Measurements from ENCODE around the gene ARHGEF10L.
A peak's percentile ranks its signal among the peaks of the same experiment; 100 is the strongest.

The ARHGEF10L gene

DNA sequence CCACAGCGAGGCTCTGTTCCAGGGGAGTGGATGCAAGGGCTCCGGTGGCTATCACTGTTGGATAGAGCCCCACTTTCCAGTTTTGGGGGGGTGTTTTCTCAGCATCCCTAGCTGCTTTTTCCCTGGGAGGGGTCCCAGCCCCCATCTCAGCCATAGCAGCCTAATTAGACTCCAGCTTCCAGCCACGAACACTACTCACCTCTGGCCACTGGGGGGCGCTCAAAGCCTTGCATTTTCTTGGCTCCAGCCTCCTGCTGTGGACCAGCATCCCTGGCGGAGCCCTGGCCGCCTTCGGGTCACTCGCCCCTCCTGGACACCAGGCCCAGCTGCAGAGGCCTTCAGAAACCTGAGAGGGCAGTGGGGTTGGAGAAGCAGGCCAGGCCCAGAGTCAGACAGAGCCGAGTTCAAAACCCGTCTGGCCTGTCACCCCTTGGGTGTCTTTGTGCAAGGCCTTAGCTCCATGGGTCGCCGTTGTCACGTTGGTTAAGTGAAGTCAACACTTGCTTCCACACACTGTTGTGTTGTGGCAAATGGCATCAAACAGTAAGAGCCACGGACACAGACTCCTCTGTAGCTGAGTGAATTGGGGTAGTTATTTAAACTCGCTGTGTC is 122.2 kb downstream of the ARHGEF10L start:
- DNase-seq (ENCODE audit: low read depth), result peak; percentile 46

DNA sequence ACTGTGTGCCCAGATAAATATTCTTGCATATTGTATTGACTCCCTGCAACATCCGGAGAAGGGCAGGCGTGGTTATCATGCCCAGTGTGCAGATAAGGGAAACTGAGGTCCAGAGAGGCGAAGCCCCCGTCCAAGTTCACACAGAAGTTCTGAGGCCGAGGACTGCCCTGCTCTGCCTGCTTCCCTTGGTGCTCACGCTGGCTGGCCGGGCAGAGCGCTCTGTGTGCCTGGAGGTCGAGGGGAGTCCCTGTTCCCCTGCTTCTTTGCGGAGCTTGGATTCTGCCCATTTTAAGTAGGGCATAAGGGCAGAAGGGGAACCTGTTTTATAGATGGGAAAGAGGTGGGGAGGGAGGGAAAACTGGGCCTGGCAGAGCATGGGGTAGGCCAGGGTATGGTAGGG is 122.8 kb downstream of the ARHGEF10L start:
- no peak for DNase-seq (ENCODE audit: low read depth)

DNA sequence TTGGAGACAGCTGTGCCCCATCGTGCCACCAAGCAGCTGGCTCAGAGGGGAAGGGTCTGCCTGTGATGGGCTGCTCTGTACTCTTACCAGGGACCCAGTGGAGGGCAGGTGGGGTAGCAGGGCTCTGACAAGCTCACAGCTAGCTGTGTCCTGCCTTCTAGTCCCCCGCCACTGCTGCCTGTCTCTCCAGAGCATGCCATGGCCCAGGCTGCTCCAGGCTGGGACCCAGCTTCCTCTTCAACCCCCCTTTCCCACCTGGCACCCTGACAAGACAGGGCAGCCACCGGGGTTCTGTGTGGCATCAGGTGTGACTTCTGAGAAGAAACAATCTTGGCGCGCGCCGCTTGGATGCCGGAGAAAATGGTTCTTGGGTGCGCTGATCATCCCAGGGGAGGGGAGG is 123.3 kb downstream of the ARHGEF10L start:
- no peak for DNase-seq (ENCODE audit: low read depth)

DNA sequence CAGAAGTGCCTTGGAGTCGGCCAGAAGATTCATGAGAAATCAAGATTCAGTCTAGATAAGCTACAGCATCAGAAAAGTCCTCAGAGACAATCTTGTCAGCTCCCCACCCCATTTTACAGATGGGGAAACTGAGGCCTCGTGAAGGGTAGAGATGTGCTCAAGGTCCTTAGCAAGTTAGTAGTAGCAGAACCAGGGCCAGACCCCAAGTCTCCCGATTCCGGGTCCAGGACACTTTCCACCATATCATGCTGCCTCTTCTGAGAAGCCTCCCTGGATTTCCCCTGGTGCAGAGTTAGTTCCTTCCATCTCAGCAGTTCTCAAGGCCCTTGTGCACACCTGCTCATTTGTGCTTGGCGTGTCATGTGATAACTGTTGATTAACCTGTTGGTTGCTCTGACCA is 124.1 kb downstream of the ARHGEF10L start:
- DNase-seq (ENCODE audit: low read depth), result no peak

DNA sequence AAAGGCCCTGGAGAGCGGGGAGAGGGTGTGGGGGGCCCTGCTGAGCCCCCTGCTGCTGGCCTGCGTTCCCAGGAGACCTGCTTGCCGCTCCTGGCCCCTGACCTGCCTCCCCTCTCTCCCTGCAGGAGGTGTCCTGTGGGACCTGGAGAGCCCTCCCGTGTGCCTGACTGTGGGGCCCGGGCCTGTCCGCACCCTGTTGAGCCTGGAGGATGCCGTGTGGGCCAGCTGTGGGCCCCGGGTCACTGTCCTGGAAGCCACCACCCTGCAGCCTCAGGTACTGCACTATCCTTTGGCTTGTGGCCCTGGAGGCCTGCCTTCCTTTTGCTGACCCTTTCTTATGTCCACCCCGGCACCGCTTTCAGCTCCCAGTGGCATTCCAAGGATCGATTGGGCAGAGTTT is 124.8 kb downstream of the ARHGEF10L start:
- no peak for DNase-seq (ENCODE audit: low read depth)

DNA sequence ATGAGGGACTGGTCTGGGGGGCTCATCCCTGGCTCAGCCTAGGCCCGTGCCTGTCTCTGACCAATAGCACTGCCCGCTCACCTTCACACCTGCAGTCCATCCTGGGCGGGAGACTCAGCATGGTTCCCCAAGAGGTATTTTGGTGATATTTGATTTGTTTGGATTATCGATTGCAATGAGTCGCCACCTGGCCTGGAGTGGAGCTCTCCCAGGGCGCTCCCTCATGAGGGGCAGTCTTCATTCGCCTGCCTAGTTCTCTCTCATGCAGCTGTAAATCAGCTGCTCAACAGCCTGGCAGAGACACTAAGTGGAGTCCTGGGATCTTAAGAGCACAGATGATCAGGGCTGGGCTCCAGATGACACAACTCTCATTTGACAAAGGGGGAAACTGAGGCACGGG is 125.6 kb downstream of the ARHGEF10L start:
- DNase-seq (ENCODE audit: low read depth), result no peak

DNA sequence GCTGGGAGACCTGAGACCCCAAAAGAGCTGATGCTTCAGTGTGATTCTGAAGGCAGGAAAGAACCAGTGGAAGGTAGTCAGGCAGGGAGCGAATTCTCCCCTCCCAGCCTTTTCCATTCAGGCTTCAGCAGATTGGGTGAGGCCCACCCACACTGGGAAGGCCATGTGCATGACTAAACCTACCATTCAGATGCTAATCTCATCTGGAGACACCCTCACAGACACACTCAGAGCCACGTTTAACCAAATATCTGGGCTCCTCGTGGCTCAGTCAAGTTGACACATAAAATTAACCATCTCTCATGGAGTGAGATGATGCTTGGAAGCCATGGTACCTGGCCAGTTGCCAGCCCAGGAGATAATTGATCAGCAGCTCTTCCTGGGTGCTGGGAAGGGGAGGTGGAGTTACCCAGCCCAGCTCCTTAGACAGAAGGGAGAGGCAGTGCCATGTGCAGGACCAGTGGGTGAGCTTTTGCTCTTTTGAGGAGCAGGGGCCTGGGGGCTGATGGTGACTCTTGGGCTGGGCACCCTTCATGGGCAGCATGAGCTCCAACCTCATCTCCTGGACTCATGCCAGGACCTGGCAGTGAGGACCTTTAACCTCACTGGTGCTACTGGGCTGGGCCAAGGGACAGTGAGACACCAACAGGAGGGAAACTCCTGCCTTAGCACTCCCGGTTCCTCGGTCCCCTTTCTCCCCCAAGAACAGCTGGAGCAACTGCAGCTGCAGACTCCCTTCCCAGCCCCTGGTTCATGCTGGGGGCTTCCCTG is 126.6 kb downstream of the ARHGEF10L start:
- no peak for DNase-seq (ENCODE audit: low read depth)

DNA sequence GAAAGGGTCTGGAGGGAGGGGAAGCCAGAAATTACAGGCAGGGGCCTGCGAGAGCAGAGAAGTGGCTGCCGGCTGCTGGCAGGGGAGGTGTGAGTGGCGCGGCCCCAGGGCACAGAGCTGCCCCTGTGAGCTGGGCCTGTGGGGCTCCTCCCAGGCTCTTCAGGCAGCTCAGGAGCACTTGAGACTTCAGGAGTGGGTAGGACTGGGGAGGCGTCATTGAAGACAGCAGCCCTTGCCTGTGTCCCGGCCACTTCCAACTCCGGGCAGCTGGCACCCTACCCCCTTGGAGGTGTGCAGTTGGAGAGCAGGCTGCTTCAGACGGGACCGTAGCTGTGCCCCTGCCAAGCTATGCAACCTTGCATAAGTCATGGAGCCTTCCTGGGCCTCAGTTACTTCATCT is 128.1 kb downstream of the ARHGEF10L start:
- DNase-seq (ENCODE audit: low read depth), result no peak

DNA sequence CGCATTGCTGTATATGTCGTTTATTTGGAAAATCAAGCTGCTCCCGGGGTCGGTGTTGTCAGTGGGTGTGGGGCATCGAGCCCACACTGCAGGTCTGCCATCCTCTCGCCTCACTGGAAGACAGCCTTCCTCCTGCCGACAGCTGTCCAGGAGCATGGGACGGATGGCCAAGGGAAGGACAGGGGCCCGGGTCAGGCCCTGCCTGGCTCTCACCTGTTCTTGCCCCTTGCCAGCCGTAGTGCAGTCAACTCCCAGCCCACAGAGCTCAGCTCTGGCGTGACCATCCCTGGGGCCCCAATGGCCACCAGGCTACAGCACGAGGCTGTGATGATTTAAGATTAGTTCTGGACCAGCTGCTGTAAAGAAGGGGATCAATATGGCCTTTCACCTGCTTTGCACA is 128.7 kb downstream of the ARHGEF10L start:
- DNase-seq (ENCODE audit: low read depth), result no peak

DNA sequence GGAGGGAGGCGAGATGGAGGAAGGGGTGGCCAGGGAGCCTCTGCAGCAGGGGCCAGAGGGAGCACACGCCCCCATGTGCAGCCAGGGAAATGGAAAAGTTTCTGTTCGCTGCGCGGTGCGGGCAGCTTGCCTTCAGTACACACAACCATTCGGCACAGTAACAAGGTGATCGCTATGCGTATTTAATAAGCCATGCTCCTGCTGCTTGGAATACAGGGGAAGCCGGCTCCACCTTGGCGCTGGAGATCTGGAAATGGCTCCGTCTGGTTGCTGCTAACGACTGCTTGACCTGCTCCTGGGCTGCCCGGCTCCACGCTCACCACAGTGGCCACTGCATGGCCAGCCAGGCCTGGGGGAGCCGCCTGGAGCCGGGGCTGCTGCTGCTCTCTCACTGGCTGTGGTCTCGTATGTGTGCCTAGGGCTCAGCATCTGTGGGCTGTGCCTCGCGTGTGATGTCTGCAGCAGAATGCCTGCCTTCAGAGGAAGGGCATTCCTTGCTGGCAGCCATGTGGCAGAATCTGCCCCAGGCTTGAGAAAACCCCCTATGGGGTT is 129.2 kb downstream of the ARHGEF10L start:
- no peak for DNase-seq (ENCODE audit: low read depth)

DNA sequence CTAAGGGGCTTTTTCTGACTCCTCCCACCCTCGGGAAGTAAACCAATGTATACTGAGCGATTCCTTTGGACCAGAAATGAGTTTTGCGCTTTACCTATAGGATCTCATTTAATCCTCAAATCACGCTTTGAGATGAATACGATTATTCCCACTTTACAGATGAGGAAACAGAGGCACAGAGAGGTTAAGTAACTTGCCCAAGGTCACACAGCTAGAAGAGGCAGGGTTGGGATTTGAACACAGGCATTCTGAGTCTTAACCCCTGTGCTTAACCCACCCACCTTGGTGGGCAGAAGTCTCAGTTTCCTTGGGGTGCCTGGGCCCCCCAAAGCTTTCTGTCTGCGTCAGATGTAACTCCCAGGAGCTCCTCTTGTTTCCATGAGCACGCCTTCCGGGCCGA is 129.8 kb downstream of the ARHGEF10L start:
- DNase-seq (ENCODE audit: low read depth), result no peak

DNA sequence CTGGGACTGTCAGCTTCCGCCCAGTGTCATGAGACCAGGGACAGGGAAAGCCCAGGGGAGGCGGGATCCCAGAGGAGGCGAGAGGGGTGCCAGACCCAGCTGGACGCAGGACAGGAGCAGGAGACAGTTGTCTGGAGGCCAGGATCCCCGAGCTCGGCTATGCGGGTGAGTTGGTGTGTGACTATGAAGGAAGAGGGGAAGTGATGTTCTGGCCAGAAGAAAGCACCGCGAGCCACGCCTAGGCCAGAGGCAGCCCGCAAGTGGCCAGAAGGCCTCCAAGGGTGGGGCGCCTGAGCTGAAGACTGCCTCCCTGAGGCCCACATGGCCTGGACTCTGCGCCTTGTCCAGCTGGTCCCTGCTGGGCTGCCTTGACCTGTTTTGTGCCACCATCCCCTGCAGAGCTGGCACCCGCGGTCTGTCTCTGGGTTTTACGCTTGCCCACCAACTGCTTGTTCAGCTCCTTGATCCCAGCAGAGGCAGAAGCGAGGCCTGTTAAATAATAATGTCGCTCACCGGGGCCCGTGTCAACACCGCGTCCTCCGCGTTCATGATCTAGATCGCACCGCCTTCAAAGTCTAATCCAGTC is 130.5 kb downstream of the ARHGEF10L start:
- DNase-seq (ENCODE audit: low read depth), result no peak

DNA sequence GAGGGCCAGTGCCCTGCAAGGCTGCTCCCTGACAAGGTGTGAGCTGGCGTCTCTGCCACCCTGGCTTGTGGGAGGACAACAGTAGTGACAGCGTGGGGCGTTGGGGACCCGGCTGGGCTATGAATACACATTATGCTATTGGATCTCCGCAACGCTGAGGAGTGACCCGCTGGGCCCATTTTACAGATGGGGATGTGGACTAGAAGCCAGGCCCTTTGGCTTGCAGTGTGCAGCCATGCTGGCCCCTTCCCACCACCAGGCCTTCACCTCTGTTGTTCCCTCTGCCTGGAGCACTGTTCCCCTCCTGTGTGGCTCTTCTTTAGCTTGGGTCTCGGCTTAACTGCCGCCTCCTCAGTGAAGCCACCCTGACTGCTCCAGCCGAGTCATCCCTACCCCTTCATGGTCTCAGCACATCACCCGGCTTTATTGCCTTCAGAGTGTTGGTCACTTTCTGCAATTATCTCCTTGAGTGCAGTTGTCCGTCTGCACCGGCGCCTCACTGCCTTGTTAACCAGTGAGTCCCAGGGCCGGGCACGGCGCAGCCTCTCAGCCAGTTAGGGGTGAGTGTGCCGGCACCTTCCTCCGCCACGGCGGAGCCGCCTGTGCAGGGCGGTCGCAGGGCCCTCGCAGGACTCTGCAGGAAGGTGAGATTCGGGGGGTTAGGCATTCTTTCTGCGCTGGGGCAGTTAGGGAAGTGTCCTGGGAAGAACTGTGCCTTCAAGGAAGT is 131.3 kb downstream of the ARHGEF10L start:
- DNase-seq (ENCODE audit: low read depth), result no peak

DNA sequence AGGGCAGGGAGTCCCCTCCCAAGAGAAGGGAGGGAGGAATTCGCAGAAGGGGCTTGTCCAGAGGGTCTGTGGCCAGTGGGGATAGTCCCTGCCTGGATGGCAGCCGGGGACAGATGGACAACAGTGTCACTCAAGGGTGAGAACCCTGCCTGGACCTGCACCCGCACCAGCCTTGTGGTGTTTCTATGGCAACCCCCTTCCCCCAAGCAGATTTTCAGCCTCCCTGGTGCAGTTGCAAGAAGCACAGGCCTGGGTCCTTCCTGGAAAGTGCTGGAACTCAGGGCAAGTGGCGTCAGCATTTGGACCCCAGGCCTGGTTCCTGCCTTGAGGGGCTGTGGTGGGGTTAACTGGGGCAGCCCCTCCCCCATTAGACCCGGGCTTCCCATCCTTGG is 131.8 kb downstream of the ARHGEF10L start:
- no peak for DNase-seq (ENCODE audit: low read depth)

DNA sequence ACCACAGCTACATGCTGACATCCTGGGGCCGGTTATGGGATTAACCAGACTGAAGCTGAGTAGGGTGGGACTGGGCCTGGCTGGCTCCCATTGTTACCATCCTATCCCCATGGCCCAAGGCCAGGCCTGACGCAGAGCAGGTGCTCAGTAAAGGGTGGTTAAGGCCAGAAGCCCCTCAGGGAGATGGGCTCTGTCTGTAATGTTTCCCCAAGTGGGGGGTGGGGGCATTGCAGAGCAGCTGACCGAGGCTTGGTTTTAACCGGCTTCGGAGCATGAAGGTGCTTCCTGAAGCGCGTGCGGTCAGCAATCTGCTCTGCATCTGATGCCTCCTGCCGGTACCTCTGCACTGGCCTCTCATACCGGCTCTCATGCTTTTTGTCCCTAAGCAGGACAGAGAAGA is 132.2 kb downstream of the ARHGEF10L start:
- DNase-seq (ENCODE audit: low read depth), result no peak

DNA sequence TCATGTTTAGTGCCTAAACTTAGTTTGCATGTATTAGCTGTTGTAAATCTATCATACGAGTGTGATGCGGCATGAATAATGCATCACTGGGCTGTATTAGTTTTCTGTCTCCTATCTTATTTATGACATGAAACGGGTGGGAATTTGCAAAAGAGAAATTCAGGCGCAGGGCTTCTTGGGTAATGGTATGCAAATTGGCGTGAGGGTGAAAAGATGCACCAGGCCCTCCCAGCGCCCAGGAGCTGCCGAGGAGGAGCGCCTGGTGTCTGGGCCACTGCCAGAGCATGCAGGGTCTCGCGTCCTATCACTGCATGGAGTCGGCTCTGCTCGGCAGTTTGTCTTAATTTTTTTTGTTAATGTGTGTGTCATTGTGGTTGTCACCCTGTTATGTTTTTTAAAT is 132.7 kb downstream of the ARHGEF10L start:
- no peak for DNase-seq (ENCODE audit: low read depth)

DNA sequence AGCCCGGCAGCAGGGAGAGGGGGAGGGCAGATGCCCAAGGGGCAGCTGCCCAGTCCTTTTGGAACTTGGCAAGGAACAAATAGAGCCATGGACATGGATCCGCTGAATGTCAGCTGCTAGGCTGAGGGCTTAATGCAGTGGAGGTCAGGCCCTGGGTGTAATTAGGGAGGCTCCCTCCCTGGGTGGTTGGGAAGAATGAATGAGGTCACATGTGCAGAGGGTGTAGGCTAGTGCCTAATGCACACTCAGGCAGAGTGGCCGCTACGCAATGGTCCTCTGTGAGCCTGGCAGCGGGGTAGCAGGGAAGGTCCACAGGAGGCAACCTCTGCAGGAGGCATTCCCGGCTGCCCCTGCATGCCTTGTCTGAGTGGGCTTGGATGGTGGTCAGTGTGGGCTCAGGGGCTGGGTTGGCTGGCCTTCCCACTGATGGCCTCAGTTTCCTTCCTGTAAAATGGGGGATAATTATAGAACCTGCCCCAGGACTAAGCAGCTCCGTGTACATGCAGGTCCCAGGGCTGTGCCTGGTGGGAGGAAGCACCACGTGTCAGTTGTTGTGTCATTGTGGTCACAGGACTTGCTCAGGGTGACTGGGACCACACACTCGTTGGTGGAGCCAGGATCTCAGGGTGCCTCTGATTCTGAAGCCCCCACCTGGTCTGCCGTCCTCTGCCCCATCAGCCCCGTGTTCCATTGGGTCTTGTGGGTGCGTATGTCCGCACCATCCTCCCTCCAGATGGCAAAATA is 134.0 kb downstream of the ARHGEF10L start:
- DNase-seq (ENCODE audit: low read depth), result no peak

DNA sequence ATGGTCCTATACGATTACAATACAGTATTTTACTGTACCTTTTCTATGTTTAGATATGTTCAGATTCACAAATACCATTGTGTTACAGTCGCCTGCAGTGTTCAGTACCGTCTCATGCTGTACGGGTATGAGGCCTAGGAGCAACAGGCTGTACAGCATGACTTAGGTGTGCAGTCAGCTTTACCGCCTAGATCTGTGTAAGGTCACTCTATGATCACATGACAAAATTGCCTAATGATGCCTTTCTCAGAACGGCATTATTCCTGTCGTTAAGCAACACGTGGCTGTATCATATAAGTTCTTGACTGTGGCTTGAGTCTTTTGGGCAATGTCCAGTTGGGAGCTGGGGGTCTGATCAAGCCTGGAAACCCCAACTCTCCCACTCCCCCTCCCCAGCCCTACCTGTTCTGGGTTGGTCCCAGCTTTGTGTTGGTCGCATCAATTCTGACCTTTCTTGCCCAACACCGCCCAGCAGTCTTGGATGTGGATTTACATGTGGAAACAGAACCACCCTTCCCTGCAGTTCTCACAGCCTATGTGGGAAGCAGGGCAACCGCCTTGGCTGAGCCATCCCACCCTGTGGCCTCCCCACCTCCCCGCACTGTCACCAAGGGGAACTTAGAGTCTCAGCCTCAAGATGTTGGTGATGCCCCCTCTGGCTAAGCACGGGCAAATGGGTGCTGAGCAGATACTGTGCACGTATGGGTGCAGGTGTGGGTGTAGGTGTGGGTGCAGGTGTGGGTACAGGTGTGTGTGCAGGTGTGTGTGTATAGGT is 135.4 kb downstream of the ARHGEF10L start:
- DNase-seq (ENCODE audit: low read depth), result no peak

DNA sequence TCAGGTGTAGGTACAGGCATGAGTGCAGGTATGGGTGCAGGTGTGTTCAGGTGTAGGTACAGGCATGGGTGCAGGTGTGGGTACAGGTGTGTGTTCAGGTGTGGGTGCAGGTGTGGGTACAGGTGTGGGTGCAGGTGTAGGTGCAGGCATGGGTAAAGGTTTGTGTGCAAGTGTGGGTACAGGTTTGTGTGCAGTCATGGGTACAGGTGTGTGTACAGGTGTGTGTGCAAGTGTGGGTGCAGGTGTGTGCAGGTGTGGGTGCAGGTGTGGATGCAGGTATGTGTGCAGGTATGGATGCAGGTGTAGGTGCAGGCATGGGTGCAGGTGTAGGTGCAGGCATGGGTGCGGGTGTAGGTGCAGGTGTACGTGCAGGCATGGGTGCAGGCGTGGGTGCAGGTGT is 136.2 kb downstream of the ARHGEF10L start:
- no peak for DNase-seq (ENCODE audit: low read depth)

DNA sequence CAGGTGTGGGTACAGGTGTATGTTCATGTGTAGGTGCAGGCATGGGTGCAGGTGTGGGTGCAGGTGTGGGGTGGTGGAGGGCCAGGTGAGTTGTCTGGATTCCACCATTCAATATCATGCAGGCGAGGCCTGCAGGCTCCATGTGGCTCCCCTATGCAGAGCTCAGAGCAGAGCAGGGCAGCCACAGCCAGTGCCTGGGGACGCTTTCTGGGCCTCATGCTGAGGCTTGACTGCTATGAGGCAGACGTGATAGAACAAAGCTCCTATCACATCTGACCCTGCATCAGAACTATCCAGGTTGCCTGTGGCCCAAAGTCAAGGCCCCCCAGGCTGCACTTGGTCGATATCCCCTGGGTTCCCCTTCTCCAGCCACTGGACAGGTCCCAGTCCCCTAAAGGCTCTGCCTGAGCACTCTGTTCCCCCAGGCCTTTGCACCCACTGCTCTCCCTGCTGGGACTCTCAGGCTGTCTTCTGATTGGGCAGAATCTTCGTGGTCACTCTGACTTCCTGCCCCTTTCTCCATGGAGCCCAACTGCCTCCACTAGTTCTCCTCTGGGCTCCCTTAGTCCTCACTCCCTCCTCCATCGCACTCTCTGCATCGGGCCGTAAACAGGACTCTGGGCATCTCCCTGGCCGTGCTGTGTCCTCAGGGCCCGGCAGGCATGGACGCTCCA is 137.0 kb downstream of the ARHGEF10L start:
- DNase-seq (ENCODE audit: low read depth), result no peak

DNA sequence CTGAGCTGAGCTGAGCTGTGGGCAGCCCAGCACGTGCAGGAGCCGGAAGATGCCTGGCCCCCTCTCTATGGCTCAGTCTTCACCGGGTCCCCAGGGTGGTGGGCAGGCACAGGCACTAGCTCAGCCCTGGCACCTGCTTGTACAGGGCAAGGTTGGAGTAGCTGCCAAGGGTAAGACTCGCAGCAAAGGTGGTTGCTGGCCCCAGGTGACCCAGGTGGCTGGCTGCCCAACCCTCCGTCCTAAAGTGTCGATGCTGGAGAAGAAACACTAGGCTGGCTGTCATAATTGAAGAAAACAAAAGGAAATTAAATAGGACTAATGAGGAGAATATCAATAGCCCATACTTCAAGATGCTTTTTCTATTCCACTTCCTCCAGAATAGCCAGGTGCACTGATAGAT is 138.5 kb downstream of the ARHGEF10L start:
- DNase-seq (ENCODE audit: low read depth), result no peak
